Liver (tissue), 9 donors: Measurements from ENCODE around the gene KRT28. TPM values are rescaled to one million over a fixed set of nuclear protein-coding genes. Genes with fewer than 3 reads are reported as not detected.

ENCODE experiments used
- DNase-seq: peaks from one replicate; pipeline ENCODE4 v3.0.0-alpha.2; 2017; ENCODE audit warnings: low spot score
- H3K27ac ChIP-seq, 2 donors: one replicate each; pipeline ENCODE4 v1.7.0; 2013; ENCODE audit warnings: inconsistent platforms in 2 of 2, low read length in 2 of 2, control low read depth in 1 of 2, low read depth in 1 of 2, mild to moderate bottlenecking in 1 of 2
- H3K27me3 ChIP-seq, 4 donors: one replicate each; pipeline versions ENCODE4 v1.6.1 to v1.7.0; 2013; ENCODE audit warnings: low read length in 3 of 4, inconsistent platforms in 1 of 4, mild to moderate bottlenecking in 1 of 4, moderate library complexity in 1 of 4; ENCODE audit not compliant: control insufficient read depth in 4 of 4, insufficient read depth in 4 of 4
- H3K36me3 ChIP-seq, 4 donors: one replicate each; pipeline versions ENCODE4 v1.6.1 to v1.7.0; 2013; ENCODE audit warnings: low read length in 3 of 4, mild to moderate bottlenecking in 3 of 4, low read depth in 1 of 4, moderate library complexity in 1 of 4; ENCODE audit not compliant: control insufficient read depth in 4 of 4, insufficient read depth in 3 of 4
- H3K4me1 ChIP-seq, 4 donors: one replicate each; pipeline versions ENCODE4 v1.6.1 to v1.7.0; 2013; ENCODE audit warnings: low read length in 3 of 4, mild to moderate bottlenecking in 3 of 4, moderate library complexity in 1 of 4; ENCODE audit not compliant: control insufficient read depth in 4 of 4, insufficient read depth in 4 of 4
- H3K4me3 ChIP-seq, 3 donors: one replicate each; pipeline versions ENCODE4 v1.6.1 to v1.7.0; 2013; ENCODE audit warnings: low read length in 3 of 3, control low read depth in 1 of 3, low read depth in 1 of 3, mild to moderate bottlenecking in 1 of 3
- H3K9ac ChIP-seq, 2 donors: one replicate each; pipeline ENCODE4 v1.7.0; 2013; ENCODE audit warnings: low read length in 2 of 2, mild to moderate bottlenecking in 2 of 2, moderate library complexity in 2 of 2, control low read depth in 1 of 2, low read depth in 1 of 2
- H3K9me3 ChIP-seq, 4 donors: one replicate each; pipeline versions ENCODE4 v1.6.1 to v1.7.0; 2013; ENCODE audit warnings: low read length in 3 of 4; ENCODE audit not compliant: control insufficient read depth in 4 of 4
- ATF3 ChIP-seq: IDR thresholded peaks from 2 replicates; pipeline ENCODE4 v1.6.1; 2016; ENCODE audit warnings: antibody characterized with exemption
- CTCF ChIP-seq: fragments of 150-350 bp; IDR thresholded peaks from 2 replicates; pipeline ENCODE4 v1.5.1; 2017; ENCODE audit warnings: improper control_type of control experiment, low read depth, low read length; ENCODE audit not compliant: missing input control
- EGR1 ChIP-seq, 2 donors: IDR thresholded peaks; 2 replicates each; pipeline ENCODE4 v1.6.1; 2016 to 2018; ENCODE audit warnings: antibody characterized with exemption in 2 of 2, low read depth in 2 of 2
- FOXA1 ChIP-seq: IDR thresholded peaks from 2 replicates; pipeline ENCODE4 v1.6.1; 2016; ENCODE audit warnings: antibody characterized with exemption
- FOXA2 ChIP-seq: IDR thresholded peaks from 2 replicates; pipeline ENCODE4 v1.6.1; 2016; ENCODE audit warnings: antibody characterized with exemption
- GABPA ChIP-seq, 2 donors: IDR thresholded peaks in 1 of 2; conservative IDR thresholded peaks in 1 of 2; 2 replicates each; pipeline ENCODE4 v1.6.1; 2016; ENCODE audit warnings: antibody characterized with exemption in 2 of 2, mild to moderate bottlenecking in 1 of 2, moderate library complexity in 1 of 2
- HNF4A ChIP-seq, 2 donors: conservative IDR thresholded peaks; 2 replicates each; pipeline ENCODE4 v1.6.1; 2016; ENCODE audit warnings: antibody characterized with exemption in 2 of 2, mild to moderate bottlenecking in 2 of 2
- HNF4G ChIP-seq: IDR thresholded peaks from 2 replicates; pipeline ENCODE4 v1.6.1; 2016; ENCODE audit warnings: antibody characterized with exemption
- JUND ChIP-seq, 2 donors: IDR thresholded peaks; 2 replicates each; pipeline ENCODE4 v1.6.1; 2016; ENCODE audit warnings: antibody characterized with exemption in 2 of 2
- MAX ChIP-seq: IDR thresholded peaks from 2 replicates; pipeline ENCODE4 v1.6.1; 2016; ENCODE audit warnings: antibody characterized with exemption
- NR2F2 ChIP-seq: IDR thresholded peaks from 2 replicates; pipeline ENCODE4 v1.6.1; 2016; ENCODE audit warnings: antibody characterized with exemption
- RAD21 ChIP-seq, 2 donors: IDR thresholded peaks; 2 replicates each; pipeline ENCODE4 v1.6.1; 2016; ENCODE audit warnings: antibody characterized with exemption in 2 of 2, mild to moderate bottlenecking in 2 of 2
- REST ChIP-seq: IDR thresholded peaks from 2 replicates; pipeline ENCODE4 v1.6.1; 2016; ENCODE audit warnings: antibody characterized with exemption, mild to moderate bottlenecking
- RXRA ChIP-seq, 2 donors: IDR thresholded peaks; 2 replicates each; pipeline ENCODE4 v1.6.1; 2017 to 2018; ENCODE audit warnings: antibody characterized with exemption in 2 of 2, mild to moderate bottlenecking in 1 of 2
- SP1 ChIP-seq: IDR thresholded peaks from 2 replicates; pipeline ENCODE4 v1.6.1; 2018; ENCODE audit warnings: antibody characterized with exemption, mild to moderate bottlenecking
- TAF1 ChIP-seq: conservative IDR thresholded peaks from 2 replicates; pipeline ENCODE4 v1.6.1; 2016; ENCODE audit warnings: antibody characterized with exemption, mild to moderate bottlenecking
- YY1 ChIP-seq: IDR thresholded peaks from 2 replicates; pipeline ENCODE4 v1.6.1; 2016; ENCODE audit warnings: antibody characterized with exemption, mild to moderate bottlenecking
- ZBTB33 ChIP-seq: IDR thresholded peaks from 2 replicates; pipeline ENCODE4 v1.6.1; 2016; ENCODE audit warnings: antibody characterized with exemption
- WGBS: extraction: QIAGEN DNeasy Blood & Tissue Kit; methylation state at CpG from one replicate; pipeline ENCODE4 v1.1.7; 2013; 5-methylcytosine and 5-hydroxymethylcytosine counted together
- polyA plus RNA-seq, 2 donors: library from polyadenylated mRNA; stranded (reverse) in 1 of 2; unstranded in 1 of 2; fragments of 200-250 nt in 1 of 2; fragments of >200 nt in 1 of 2; fragmentation: Nextera tagmentation in 1 of 2; extraction: Ambion mirVana in 1 of 2; gene quantifications; one replicate each; pipeline versions ENCODE4 v1.2.1 to v1.2.3, GENCODE V29; 2013 to 2015
- total RNA-seq, 2 donors: library from RNA; depleted of rRNA; stranded (reverse); fragments of >200 nt; gene quantifications; one replicate each; pipeline ENCODE4 v1.2.3, GENCODE V29; 2014
- donor health status: healthy.
- donor health status: healthy.
- donor health status: healthy.
- donor health status: healthy.
- donor health status: healthy.

The KRT28 gene
- total and polyA plus RNA-seq, 4 donors = not detected

GRCh38 chr17:40839194-40839593 lies 39.4 kb upstream of the KRT28 start:
- H3K36me3 ChIP-seq = peaks cover 0 to 9% (median 0%) of the 10 kb centered on the region in 4 donors
- no peak for TF ChIP-seq JUND (IDR thresholded peaks at IDR 0.05)
- no peak for TF ChIP-seq ATF3
- no peak for TF ChIP-seq GABPA (IDR thresholded peaks at IDR 0.05 in 1 of 2, conservative IDR thresholded peaks at IDR 0.05 in 1 of 2)
- TF ChIP-seq FOXA2 = no peak
- no peak for TF ChIP-seq YY1
- H3K9me3 ChIP-seq = no peaks in the 10 kb centered on the region
- no peak overlapping the region for H3K4me3 ChIP-seq
- H3K27me3 ChIP-seq = no peaks in the 10 kb centered on the region
- 83% methylated on average over 3 of the region's 3 CpGs for WGBS
- H3K9ac ChIP-seq = no peak overlapping the region
- H3K27ac ChIP-seq = no peak overlapping the region
- no peaks in the 10 kb centered on the region for H3K4me1 ChIP-seq
- DNase-seq = no peak

- Histone ChIP-seq H3K36me3 (peaks cover 0 to 11% (median 0%) of the 10 kb centered on the region in 4 donors), H3K4me1 (no peaks in the 10 kb centered on the region), H3K9ac (no peak overlapping the region), H3K9me3 (no peaks in the 10 kb centered on the region), H3K4me3 (no peak overlapping the region), H3K27me3 (no peaks in the 10 kb centered on the region), H3K27ac (no peak overlapping the region)
- TF ChIP-seq SP1 (no peak), HNF4A (conservative IDR thresholded peaks at IDR 0.05) (no peak), CTCF (no peak), GABPA (IDR thresholded peaks at IDR 0.05 in 1 of 2, conservative IDR thresholded peaks at IDR 0.05 in 1 of 2) (no peak), TAF1 (no peak), JUND (IDR thresholded peaks at IDR 0.05) (no peak), EGR1 (IDR thresholded peaks at IDR 0.05; ENCODE audit: low read depth in 2 of 2) (no peak), HNF4G (no peak), FOXA1 (no peak), RXRA (IDR thresholded peaks at IDR 0.05) (no peak), FOXA2 (no peak), RAD21 (IDR thresholded peaks at IDR 0.05) (no peak), ATF3 (no peak), YY1 (no peak)
- no peak for DNase-seq
- 97% methylated on average over 4 of the region's 4 CpGs for WGBS
Observed at GRCh38 chr17:40836020-40836419, 36.3 kb upstream of the KRT28 start.

- Histone ChIP-seq H3K27ac (no peak overlapping the region), H3K4me1 (no peaks in the 10 kb centered on the region), H3K36me3 (peaks cover 0 to 11% (median 0%) of the 10 kb centered on the region in 4 donors), H3K9me3 (no peaks in the 10 kb centered on the region), H3K4me3 (no peak overlapping the region), H3K27me3 (no peaks in the 10 kb centered on the region), H3K9ac (no peak overlapping the region)
- no peak for DNase-seq
- TF ChIP-seq RXRA (IDR thresholded peaks at IDR 0.05) (no peak), MAX (no peak), ZBTB33 (no peak), RAD21 (IDR thresholded peaks at IDR 0.05) (no peak), NR2F2 (no peak), SP1 (no peak), REST (no peak), HNF4G (no peak), ATF3 (no peak)
Observed at GRCh38 chr17:40833882-40834281, 34.1 kb upstream of the KRT28 start.
